Measurements from ENCODE around the gene RAET1G.

Gene RAET1G

DNA sequence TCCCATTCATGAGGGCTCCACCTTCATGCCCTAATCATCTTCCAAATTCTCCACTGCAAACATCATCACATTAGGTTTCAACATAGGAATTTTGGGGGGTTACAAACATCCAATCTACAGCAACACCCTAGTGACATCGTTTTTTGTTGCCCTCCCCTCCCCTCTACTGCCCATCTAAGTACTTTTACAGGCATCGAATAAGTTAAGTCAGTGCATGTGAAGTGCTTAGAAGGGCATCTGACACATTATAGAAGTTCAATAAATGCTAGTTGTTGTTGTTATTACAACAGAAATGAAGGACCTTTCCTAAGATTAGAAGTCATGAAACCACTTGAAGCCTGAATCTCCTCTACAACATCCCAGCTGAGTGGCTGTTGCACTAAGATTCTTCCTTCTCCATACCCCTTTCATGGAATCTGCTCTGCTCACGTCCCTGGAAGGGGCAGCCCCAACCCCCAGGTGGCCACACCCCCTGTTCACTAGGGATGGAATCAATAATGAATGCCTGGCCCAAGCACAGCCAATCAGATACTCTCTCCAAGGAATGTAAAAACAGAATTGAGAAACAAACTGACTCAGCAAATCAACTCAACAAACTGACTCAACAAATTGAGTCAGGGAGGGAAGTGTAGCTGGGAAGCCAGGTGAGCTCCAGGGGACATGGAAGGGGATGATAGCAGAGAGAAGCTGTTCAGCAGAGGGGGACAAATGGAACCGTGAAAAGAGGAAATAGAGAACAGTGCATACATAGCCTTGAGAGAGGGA, 54.9 kb downstream of the RAET1G start:
- no peak for DNase-seq (ENCODE audit: low spot score)

Data from activated CD4-positive, alpha-beta T cell treated with anti-CD3 and anti-CD28 coated beads, Interleukin-2, Interleukin-4, amounts not matched to agents 100 ng/mL and 50 ng/mL, durations not matched to agents 16 hours and 8 hours (primary cell).